Coronary artery (tissue), 2 donors: ENCODE measurements around the gene ACOT7.
A peak's percentile ranks its signal among the peaks of the same experiment; 100 is the strongest.
"Not testable (repeated sequence)": the region's sequence is repeated elsewhere in the genome, so short reads cannot be mapped to it uniquely, and the experiment has no call there.

ENCODE experiments used
- DNase-seq: peaks from one replicate; pipeline ENCODE4 v3.0.0-alpha.2; 2017; ENCODE audit warnings: low spot score
- H3K27ac ChIP-seq, 2 donors: fragments of 200-600 bp; sonication (generic); one replicate each; pipeline ENCODE4 v1.5.1; 2016 to 2019
- H3K4me3 ChIP-seq: fragments of 200-600 bp; sonication (generic); 2 replicates; pipeline ENCODE4 v1.5.1; 2016; ENCODE audit warnings: mild to moderate bottlenecking, moderate library complexity
- CTCF ChIP-seq: fragments of 200-600 bp; sonication (generic); IDR thresholded peaks from one replicate; pipeline ENCODE4 v1.5.1; 2019; ENCODE audit warnings: antibody characterized with exemption

The ACOT7 gene

GRCh38 chr1:6378096-6378746 lies 15.3 kb downstream of the ACOT7 start:
- Histone ChIP-seq H3K27ac (no peak overlapping the region), H3K4me3 (no peak overlapping the region)
- DNase-seq = no peak
- TF ChIP-seq CTCF = no peak

- no peak for TF ChIP-seq CTCF
- DNase-seq = no peak
- Histone ChIP-seq H3K27ac (no peak overlapping the region), H3K4me3 (no peak overlapping the region)
These were observed 19.4 kb downstream of the ACOT7 start for GRCh38 chr1:6373961-6374720.

DNA sequence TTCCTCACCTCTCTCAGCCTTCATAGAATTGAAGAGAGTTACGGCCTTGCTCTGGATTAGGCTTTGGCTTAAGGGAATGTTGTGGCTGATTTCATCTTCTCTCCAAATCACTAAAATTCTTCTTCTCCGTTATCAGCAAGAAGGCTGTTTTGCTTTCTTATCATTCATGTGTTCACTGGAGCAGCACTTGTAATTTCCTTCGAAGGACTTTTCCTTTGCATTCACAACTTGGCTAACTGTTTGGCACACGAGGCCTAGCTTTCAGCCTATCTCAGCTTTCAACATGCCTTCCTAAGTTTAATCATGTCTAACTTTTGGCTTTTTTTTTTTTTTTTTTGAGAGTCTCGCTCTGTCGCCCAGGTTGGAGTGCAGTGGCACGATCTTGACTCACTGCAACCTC lies 21.3 kb downstream of the ACOT7 start:
- not testable (repeated sequence) for DNase-seq, H3K4me3 ChIP-seq, H3K27ac ChIP-seq

- Histone ChIP-seq H3K27ac (no peak overlapping the region), H3K4me3 (no peak overlapping the region)
- TF ChIP-seq CTCF = no peak
- DNase-seq = no peak
These were observed 23.6 kb downstream of the ACOT7 start for GRCh38 chr1:6370006-6370405.

DNA sequence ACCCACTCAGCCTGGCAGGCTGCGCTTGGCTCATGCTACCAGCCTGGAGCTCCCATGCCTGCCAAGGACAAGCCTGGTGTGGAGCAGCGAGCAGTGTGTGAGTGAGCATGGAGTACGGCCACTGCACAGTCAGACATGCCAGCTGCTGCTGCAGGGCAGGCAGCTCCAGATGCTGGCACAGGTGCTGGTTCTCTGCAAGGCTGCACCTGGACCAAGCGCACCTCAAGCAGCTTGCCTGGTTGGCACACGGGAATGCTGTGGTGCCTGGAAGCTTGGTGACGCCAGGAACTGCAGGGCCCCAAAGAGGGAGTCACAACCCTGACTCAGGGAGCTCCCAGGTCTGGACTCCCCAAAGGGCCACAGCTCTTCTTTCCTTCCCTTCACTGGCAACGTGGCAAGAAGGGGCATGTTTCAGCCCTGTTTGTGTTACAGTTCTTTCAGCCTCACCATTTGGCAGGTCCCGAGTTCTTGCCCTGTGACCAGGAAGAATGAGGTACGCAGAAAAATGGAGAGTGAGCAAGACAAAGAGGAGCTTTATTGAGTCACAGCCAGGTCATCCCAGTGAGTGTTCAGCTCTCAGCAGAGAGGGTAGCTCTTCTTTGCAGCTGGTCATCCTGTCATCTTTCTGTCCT lies 26.1 kb downstream of the ACOT7 start:
- DNase-seq = no peak
- Histone ChIP-seq H3K27ac (no peak overlapping the region), H3K4me3 (no peak overlapping the region)
- no peak for TF ChIP-seq CTCF

- H3K4me3 ChIP-seq = no peak overlapping the region
- no peak for TF ChIP-seq CTCF
- no peak overlapping the region for H3K27ac ChIP-seq
- no peak for DNase-seq
These were observed 28.5 kb downstream of the ACOT7 start for GRCh38 chr1:6365047-6365446.

GRCh38 chr1:6363085-6363884 lies 30.3 kb downstream of the ACOT7 start:
- DNase-seq, H3K4me3 ChIP-seq, H3K27ac ChIP-seq: not testable (repeated sequence)
- TF ChIP-seq CTCF = peak; percentile 65
